Lung (tissue), 12 donors: Measurements from ENCODE around the gene NSD2. TPM values are rescaled to one million over a fixed set of nuclear protein-coding genes. Genes with fewer than 3 reads are reported as not detected.

Experiments used
- ATAC-seq: fragments of 200-7000 bp; cut with Tn5 transposase; one replicate; pipeline ENCODE4 v1.9.1; 2020; ENCODE audit warnings: moderate number of reproducible peaks; ENCODE audit not compliant: insufficient read depth, low FRiP score
- DNase-seq, 3 donors: peaks; one replicate each; pipeline ENCODE4 v3.0.0-alpha.2; 2013 to 2017
- H3K27ac ChIP-seq, 2 donors: one replicate each; pipeline ENCODE4 v1.5.1; 2013; ENCODE audit warnings: mild to moderate bottlenecking in 2 of 2, moderate library complexity in 2 of 2, control low read depth in 1 of 2, inconsistent platforms in 1 of 2, low read depth in 1 of 2, low read length in 1 of 2
- H3K27me3 ChIP-seq, 3 donors: one replicate each; pipeline ENCODE4 v1.5.1; 2013; ENCODE audit warnings: low read length in 2 of 3; ENCODE audit not compliant: control insufficient read depth in 3 of 3, insufficient read depth in 3 of 3
- H3K36me3 ChIP-seq, 4 donors: one replicate each; pipeline ENCODE4 v1.5.1; 2013; ENCODE audit warnings: low read length in 4 of 4, mild to moderate bottlenecking in 1 of 4, moderate library complexity in 1 of 4; ENCODE audit not compliant: control insufficient read depth in 4 of 4, insufficient read depth in 4 of 4
- H3K4me1 ChIP-seq, 5 donors: one replicate each; pipeline ENCODE4 v1.5.1; 2013; ENCODE audit warnings: low read length in 5 of 5, mild to moderate bottlenecking in 2 of 5, moderate library complexity in 1 of 5; ENCODE audit not compliant: control insufficient read depth in 5 of 5, insufficient read depth in 5 of 5
- H3K4me3 ChIP-seq: one replicate; pipeline ENCODE4 v1.5.1; 2013; ENCODE audit warnings: mild to moderate bottlenecking, control low read depth, moderate library complexity
- H3K9ac ChIP-seq, 2 donors: one replicate each; pipeline ENCODE4 v1.5.1; 2013; ENCODE audit warnings: low read length in 2 of 2, control low read depth in 1 of 2; ENCODE audit not compliant: insufficient read depth in 1 of 2
- H3K9me3 ChIP-seq, 4 donors: one replicate each; pipeline ENCODE4 v1.5.1; 2013; ENCODE audit warnings: low read length in 3 of 4, mild to moderate bottlenecking in 1 of 4, moderate library complexity in 1 of 4; ENCODE audit not compliant: control insufficient read depth in 4 of 4, insufficient read depth in 3 of 4
- WGBS, 2 donors: extraction: QIAGEN DNeasy Blood & Tissue Kit; methylation state at CpG; one replicate each; pipeline ENCODE4 v1.1.7; 2013; 5-methylcytosine and 5-hydroxymethylcytosine counted together
- polyA plus RNA-seq, 2 donors: library from polyadenylated mRNA; stranded (reverse); fragments of 200-250 nt; gene quantifications; one replicate each; pipeline ENCODE4 v1.2.1, GENCODE V29; 2013
- total RNA-seq, 2 donors: library from RNA; depleted of rRNA in 1 of 2; stranded (reverse); fragments of >200 nt in 1 of 2; gene quantifications; one replicate each; pipeline ENCODE4 v1.2.1, GENCODE V29; 2014 to 2021
- TF ChIP-seq, protein P1 (sequence below): IDR thresholded peaks from 2 replicates; pipeline ENCODE4 v1.5.1; 2012; ENCODE audit warnings: mild to moderate bottlenecking; ENCODE audit errors: control extremely low read depth, extremely low read depth
- donor health status: control.
- donor health status: control.
- donor health status: Bipolar disorder and iron deficiency.
- donor health status: healthy.
- donor health status: DM: yes; HTN: yes; CAD: no.

NSD2 gene
- total and polyA plus RNA-seq, 4 donors, result 12.7 to 66.2 (median 28.3) TPM

DNA sequence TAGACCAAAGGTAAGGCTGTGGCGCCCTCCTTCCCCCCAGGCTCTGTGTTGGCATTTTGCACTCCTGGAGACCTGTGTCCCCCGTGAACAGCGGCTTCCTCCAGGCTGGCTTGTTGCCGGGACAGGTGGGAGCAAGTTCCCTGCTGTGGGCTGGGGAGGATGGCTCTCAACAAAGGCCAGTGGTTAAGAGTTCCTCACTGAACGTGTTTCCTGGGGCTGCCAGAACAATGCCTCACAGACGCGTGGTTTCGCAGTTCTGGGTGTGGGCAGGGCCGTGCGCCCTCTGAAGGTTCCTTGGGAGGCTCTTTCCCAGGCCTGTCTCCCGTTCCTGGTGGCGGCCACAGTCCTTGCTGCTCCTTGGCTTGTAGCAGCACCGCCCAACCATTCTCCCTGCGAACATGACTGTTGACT, 104.2 kb downstream of the NSD2 start:
- H3K36me3 ChIP-seq, result peaks cover 10 to 53% (median 41%) of the 10 kb centered on the region in 4 donors
- 71 to 88% methylated on average over 14 of the region's 14 CpGs for WGBS, 2 donors
- no peak for ATAC-seq

DNA sequence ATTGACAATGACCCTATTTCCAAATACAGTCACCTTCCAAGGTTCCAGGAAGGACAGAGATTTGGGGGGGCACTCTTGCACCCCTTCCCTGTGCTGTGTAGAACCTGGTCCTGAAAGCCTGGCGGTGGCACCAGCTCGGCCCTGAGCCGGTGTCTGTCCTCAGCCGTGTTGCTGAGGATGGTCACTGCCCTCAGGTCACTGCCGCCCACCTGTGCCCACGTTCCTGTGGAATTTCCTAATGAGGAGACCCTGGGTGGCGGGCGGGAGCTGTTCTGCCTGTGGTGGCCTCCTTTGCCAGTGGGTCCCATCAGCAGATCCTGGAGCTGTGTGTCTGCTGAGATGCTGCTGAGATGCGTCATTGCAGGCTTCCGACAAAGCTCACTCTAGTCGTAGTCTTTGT, 104.7 kb downstream of the NSD2 start:
- DNase-seq, result peak in 1 of 3 donors; percentile 9
- H3K9ac ChIP-seq, result no peak overlapping the region
- peaks cover 0 to 4% (median 0%) of the 10 kb centered on the region in 5 donors for H3K4me1 ChIP-seq
- H3K27me3 ChIP-seq, result no peaks in the 10 kb centered on the region
- peaks cover 10 to 58% (median 44%) of the 10 kb centered on the region in 4 donors for H3K36me3 ChIP-seq
- WGBS, 2 donors, result 90 to 93% methylated on average over 11 of the region's 11 CpGs
- TF ChIP-seq, protein P1, sequence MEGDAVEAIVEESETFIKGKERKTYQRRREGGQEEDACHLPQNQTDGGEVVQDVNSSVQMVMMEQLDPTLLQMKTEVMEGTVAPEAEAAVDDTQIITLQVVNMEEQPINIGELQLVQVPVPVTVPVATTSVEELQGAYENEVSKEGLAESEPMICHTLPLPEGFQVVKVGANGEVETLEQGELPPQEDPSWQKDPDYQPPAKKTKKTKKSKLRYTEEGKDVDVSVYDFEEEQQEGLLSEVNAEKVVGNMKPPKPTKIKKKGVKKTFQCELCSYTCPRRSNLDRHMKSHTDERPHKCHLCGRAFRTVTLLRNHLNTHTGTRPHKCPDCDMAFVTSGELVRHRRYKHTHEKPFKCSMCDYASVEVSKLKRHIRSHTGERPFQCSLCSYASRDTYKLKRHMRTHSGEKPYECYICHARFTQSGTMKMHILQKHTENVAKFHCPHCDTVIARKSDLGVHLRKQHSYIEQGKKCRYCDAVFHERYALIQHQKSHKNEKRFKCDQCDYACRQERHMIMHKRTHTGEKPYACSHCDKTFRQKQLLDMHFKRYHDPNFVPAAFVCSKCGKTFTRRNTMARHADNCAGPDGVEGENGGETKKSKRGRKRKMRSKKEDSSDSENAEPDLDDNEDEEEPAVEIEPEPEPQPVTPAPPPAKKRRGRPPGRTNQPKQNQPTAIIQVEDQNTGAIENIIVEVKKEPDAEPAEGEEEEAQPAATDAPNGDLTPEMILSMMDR, result no peak
- ATAC-seq, result no peak
- no peak overlapping the region for H3K27ac ChIP-seq
- no peaks in the 10 kb centered on the region for H3K9me3 ChIP-seq
- H3K4me3 ChIP-seq, result no peak overlapping the region

More for the DNA sequence above, 104.2 kb downstream of the NSD2 start:
- no peaks in the 10 kb centered on the region for H3K27me3 ChIP-seq
- no peak overlapping the region for H3K4me3 ChIP-seq
- H3K9me3 ChIP-seq, result no peaks in the 10 kb centered on the region
- TF ChIP-seq, protein P1, result no peak
- H3K27ac ChIP-seq, result no peak overlapping the region
- no peak overlapping the region for H3K9ac ChIP-seq
- peaks cover 0 to 4% (median 0%) of the 10 kb centered on the region in 5 donors for H3K4me1 ChIP-seq
- DNase-seq, result peak in 2 of 3 donors; percentile 15 to 19

DNA sequence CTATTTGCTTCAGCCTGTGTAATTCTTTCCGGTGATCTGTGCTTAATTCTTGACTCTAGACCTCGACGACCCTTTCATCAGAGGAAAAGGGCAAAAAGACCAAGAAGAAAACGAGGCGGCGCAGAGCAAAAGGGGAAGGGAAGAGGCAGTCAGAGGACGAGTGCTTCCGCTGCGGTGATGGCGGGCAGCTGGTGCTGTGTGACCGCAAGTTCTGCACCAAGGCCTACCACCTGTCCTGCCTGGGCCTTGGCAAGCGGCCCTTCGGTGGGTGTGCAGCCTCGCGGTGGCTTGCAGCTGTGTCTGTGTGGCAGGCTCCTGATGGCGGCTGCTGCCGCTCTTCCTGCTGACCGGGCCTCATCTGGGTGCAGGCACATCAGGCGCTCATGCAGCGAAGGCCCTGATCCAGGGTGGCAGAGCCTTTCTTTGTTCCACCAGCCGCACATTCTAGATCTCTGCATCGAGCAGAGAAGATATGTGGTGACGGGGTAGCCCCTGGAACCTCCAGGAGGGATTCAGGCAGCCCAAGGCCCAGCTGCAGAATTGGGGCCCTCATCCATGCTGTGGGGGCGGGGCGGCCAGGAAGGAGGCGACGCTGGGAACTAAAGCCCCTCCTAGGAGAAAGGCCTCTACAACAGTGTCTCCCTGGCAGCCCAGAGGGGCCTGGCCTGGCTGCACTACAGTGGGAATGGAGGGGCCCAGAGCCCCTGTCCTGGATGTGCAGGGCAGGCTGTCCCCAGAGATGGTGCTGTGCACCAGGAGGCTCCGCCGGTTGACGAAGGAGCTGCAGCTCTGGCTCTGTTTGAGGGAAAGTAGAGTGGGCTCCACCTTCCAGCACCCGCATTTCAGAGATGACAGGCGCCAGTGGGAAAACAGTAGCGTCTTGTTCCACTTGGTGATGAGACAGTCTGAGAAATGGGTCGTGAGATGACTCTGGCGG, 105.5 kb downstream of the NSD2 start:
- peak in 1 of 3 donors; percentile 9 for DNase-seq
- Histone ChIP-seq H3K27me3 (no peaks in the 10 kb centered on the region), H3K36me3 (peaks cover 12 to 58% (median 49%) of the 10 kb centered on the region in 4 donors), H3K4me3 (no peak overlapping the region), H3K4me1 (peaks cover 0 to 4% (median 0%) of the 10 kb centered on the region in 5 donors), H3K9ac (no peak overlapping the region), H3K9me3 (no peaks in the 10 kb centered on the region), H3K27ac (no peak overlapping the region)
- TF ChIP-seq, protein P1, result no peak
- 96 to 98% methylated on average over 31 to 35 of the region's 35 CpGs for WGBS, 2 donors
- no peak for ATAC-seq
